Measurements from ENCODE around the gene HMGXB3.

Gene HMGXB3

DNA sequence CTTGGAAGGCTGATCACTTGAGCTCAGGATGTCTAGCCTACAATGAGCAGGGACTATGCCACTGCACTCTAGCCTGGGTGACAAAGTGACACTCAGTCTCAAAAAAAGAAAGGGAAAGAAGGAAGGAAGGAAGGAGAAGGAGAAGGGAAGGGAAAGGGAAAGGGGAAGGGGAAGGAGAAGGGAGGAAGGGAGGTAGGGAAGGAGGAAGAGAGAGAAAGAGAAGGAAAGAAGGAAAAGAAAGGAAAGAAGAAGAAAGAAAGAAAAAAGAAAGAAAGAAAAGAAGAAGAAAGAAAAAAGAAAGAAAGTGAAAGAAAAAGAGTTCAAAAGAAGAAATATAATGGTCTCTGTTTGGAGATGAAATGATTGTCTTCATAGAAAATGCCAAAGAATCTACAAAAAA lies 96.6 kb downstream of the HMGXB3 start:
- DNase-seq, result no peak

DNA sequence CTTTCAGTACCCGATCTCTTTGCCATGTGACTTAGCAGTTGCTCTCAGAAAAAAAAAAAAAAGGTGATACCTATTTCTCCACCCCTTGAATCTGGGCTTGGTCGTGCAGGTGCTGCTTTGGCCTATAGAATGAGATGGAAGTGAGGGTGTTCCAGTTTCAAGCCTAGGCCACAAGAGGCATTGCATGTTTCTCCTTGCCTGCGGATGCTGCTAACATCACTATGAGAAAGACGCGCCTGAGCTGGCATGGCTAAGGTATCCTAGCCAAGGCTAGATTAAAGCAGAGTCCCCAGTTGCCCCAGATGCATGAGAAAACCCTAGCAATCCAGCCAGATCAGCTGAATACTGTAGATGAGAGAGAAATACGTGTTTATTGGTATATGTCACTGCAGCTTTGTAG lies 100.5 kb downstream of the HMGXB3 start:
- DNase-seq, result no peak

All from CD4-positive, alpha-beta T cell treated with Interleukin-6 for 4 hours (primary cell).